GM12878 (cell line): ENCODE measurements around the gene SCN8A. TPM values are rescaled to one million over a fixed set of nuclear protein-coding genes. Genes with fewer than 3 reads are reported as not detected.

Experiments used
- ATAC-seq: fragments of 200-7000 bp; cut with Tn5 transposase; 3 replicates; pipeline ENCODE4 v1.9.1; 2020; ENCODE audit warnings: mild to moderate bottlenecking, moderate library complexity
- BruUV-seq: library from RNA; stranded (reverse); fragments of 400-500 nt; replicated peaks from 2 replicates; lab custom pipeline; 2021; lab: Mats Ljungman, UMichigan
- CTCF ChIA-PET: fragments of 300-600 bp; sonication (Branson Sonifier 250); formaldehyde crosslinking; extraction: SDS; loops from one replicate; lab custom pipeline; 2021; ENCODE audit warnings: inconsistent platforms; lab: Yijun Ruan, JAX
- POLR2A ChIA-PET: fragments of 350-600 bp; formaldehyde crosslinking; extraction: SDS; loops from one replicate; lab custom pipeline; 2021; ENCODE audit warnings: inconsistent platforms; lab: Charles Lee
- RAD21 ChIA-PET: fragments of 300-600 bp; sonication (Branson Sonifier 250); formaldehyde crosslinking; loops from one replicate; lab custom pipeline; 2023; ENCODE audit warnings: antibody characterized with exemption; ENCODE audit not compliant: unreplicated experiment; lab: Charles Lee
- SMC1A ChIA-PET: fragments of 300-600 bp; sonication (Branson Sonifier 250); formaldehyde crosslinking; loops from one replicate; lab custom pipeline; 2023; ENCODE audit not compliant: unreplicated experiment, uncharacterized antibody; lab: Charles Lee
- DNase-seq: peaks from one replicate; pipeline ENCODE4 v3.0.0-alpha.2; 2011; ENCODE audit warnings: low read depth, low spot score
- FAIRE-seq: peaks from 3 replicates; lab custom pipeline; 2011; peaks lifted over from hg19 to GRCh38; lab: Jason Lieb, UNC
- H2AFZ ChIP-seq: 2 replicates; pipeline ENCODE4 v1.6.0; 2011; ENCODE audit warnings: low read depth, low read length, control low read depth; ENCODE audit not compliant: control insufficient read depth
- H3K27ac ChIP-seq: 2 replicates; pipeline ENCODE4 v1.5.1; 2011; ENCODE audit warnings: control low read depth; ENCODE audit not compliant: control insufficient read depth, insufficient read depth
- H3K27me3 ChIP-seq, 2 experiments: replicated peaks in 1 of 2; 2 replicates each; pipeline versions ENCODE4 v1.6.0 to v1.6.1; 2011; ENCODE audit warnings: low read length in 1 of 2; ENCODE audit not compliant: control insufficient read depth in 2 of 2, insufficient read depth in 2 of 2
- H3K36me3 ChIP-seq, 2 experiments: 2 replicates each; pipeline ENCODE4 v1.5.1; 2011; ENCODE audit warnings: low read length in 1 of 2; ENCODE audit not compliant: control insufficient read depth in 2 of 2, insufficient read depth in 2 of 2
- H3K4me1 ChIP-seq: 2 replicates; pipeline ENCODE4 v1.6.1; 2011; ENCODE audit warnings: mild to moderate bottlenecking, low read length, moderate library complexity, mixed read lengths; ENCODE audit not compliant: control insufficient read depth, insufficient read depth
- H3K4me2 ChIP-seq: 2 replicates; pipeline ENCODE4 v1.6.0; 2011; ENCODE audit warnings: control low read depth; ENCODE audit not compliant: control insufficient read depth, insufficient read depth
- H3K4me3 ChIP-seq: fragments of 200-600 bp; sonication (generic); 2 replicates; pipeline ENCODE4 v1.5.1; 2016
- H3K79me2 ChIP-seq: 2 replicates; pipeline ENCODE4 v1.6.0; 2011; ENCODE audit warnings: low read length; ENCODE audit not compliant: control insufficient read depth, insufficient read depth
- H3K9ac ChIP-seq: 2 replicates; pipeline ENCODE4 v1.8.0; 2011; ENCODE audit warnings: low read length, control low read depth, mixed read lengths; ENCODE audit not compliant: control insufficient read depth, insufficient read depth
- H3K9me3 ChIP-seq: replicated peaks from 3 replicates; pipeline ENCODE4 v1.5.1; 2011; ENCODE audit warnings: mild to moderate bottlenecking, low read length; ENCODE audit not compliant: control insufficient read depth, insufficient read depth
- H4K20me1 ChIP-seq: 2 replicates; pipeline ENCODE4 v1.6.0; 2011; ENCODE audit not compliant: control insufficient read depth, insufficient read depth
- CBX3 ChIP-seq: fragments of 200-600 bp; sonication (generic); IDR thresholded peaks from 2 replicates; pipeline ENCODE4 v1.6.1; 2016; ENCODE audit warnings: low read depth, borderline replicate concordance
- IKZF1 ChIP-seq: fragments of 450-650 bp; conservative IDR thresholded peaks from 2 replicates; pipeline ENCODE4 v1.6.1; 2017; ENCODE audit warnings: antibody characterized with exemption, mild to moderate bottlenecking
- MTA2 ChIP-seq: fragments of 450-650 bp; IDR thresholded peaks from 2 replicates; pipeline ENCODE4 v1.6.1; 2016; ENCODE audit warnings: low read depth, mild to moderate bottlenecking, moderate library complexity
- NFIC ChIP-seq: IDR thresholded peaks from 2 replicates; pipeline ENCODE4 v1.6.1; 2012; ENCODE audit warnings: low read depth, mild to moderate bottlenecking, inconsistent platforms, low read length, moderate library complexity
- NFXL1 ChIP-seq: fragments of 450-650 bp; IDR thresholded peaks from 2 replicates; pipeline ENCODE4 v1.6.1; 2017; ENCODE audit warnings: antibody characterized with exemption, mild to moderate bottlenecking, borderline replicate concordance
- NFYA ChIP-seq: IDR thresholded peaks from 2 replicates; pipeline ENCODE4 v1.6.1; 2011; ENCODE audit warnings: low read depth, mild to moderate bottlenecking, low read length, improper control_type of control experiment, borderline replicate concordance
- PML ChIP-seq: IDR thresholded peaks from 2 replicates; pipeline ENCODE4 v1.6.1; 2012; ENCODE audit warnings: low read length, inconsistent platforms
- POLR2A ChIP-seq: IDR thresholded peaks from 2 replicates; pipeline ENCODE4 v1.6.1; 2011; ENCODE audit warnings: low read depth, mild to moderate bottlenecking, low read length
- SP1 ChIP-seq: IDR thresholded peaks from one replicate; pipeline ENCODE4 v1.6.1; 2011; ENCODE audit warnings: low read depth, low read length
- TCF7 ChIP-seq: IDR thresholded peaks from 2 replicates; pipeline ENCODE4 v1.6.1; 2014; ENCODE audit warnings: antibody characterized with exemption, borderline replicate concordance
- YBX1 ChIP-seq: fragments of 450-650 bp; IDR thresholded peaks from 2 replicates; pipeline ENCODE4 v1.6.1; 2016; ENCODE audit warnings: antibody characterized with exemption
- WGBS: methylation state at CpG from one replicate; pipeline ENCODE4 v1.1.6; 2016; ENCODE audit warnings: low lambda C conversion rate; ENCODE audit not compliant: insufficient replicate concordance, insufficient coverage; ENCODE audit errors: missing lambda C conversion rate; 5-methylcytosine and 5-hydroxymethylcytosine counted together
- in situ Hi-C: fragments of 300-500 bp; cut with MboI; formaldehyde crosslinking; loops from 9 replicates; pipeline ENCODE4 v1.14.3; 2018; ENCODE audit warnings: mixed read lengths
- intact Hi-C: fragments of 100-400 bp; cut with micrococcal nuclease; formaldehyde crosslinking; loops from one replicate; pipeline ENCODE4 v1.14.2; 2022; ENCODE audit not compliant: unreplicated experiment
- polyA plus RNA-seq, 11 experiments: library from polyadenylated mRNA; depleted of rRNA in 4 of 11; unstranded in 6 of 11; stranded (reverse) in 5 of 11; fragments of >200 nt; fragmentation: Nextera tagmentation in 4 of 11; fragmentation: Illumina TruSeq in 1 of 11; extraction: Ambion mirVana in 4 of 11; extraction: Trizol in 1 of 11; gene quantifications; 1 replicate in 1 of 11; 2 replicates in 10 of 11; pipeline versions ENCODE4 v1.2.1 to v1.2.3, GENCODE V29; 2011 to 2016; ENCODE audit warnings: inconsistent platforms in 2 of 11, missing spikeins in 2 of 11, low read depth in 1 of 11
- total RNA-seq, 4 experiments: library from RNA; depleted of rRNA in 3 of 4; stranded (reverse); fragments of >200 nt in 3 of 4; fragmentation: Illumina TruSeq in 1 of 4; extraction: Trizol in 1 of 4; gene quantifications; 2 replicates each; pipeline versions ENCODE4 v1.2.1 to v1.2.3, GENCODE V29; 2013 to 2021
- TF ChIP-seq, protein P1 (sequence below): fragments of 450-650 bp; IDR thresholded peaks from 2 replicates; pipeline ENCODE4 v1.6.1; 2017; ENCODE audit warnings: mild to moderate bottlenecking, moderate library complexity
- TF ChIP-seq, protein P2 (sequence below): fragments of 450-650 bp; formaldehyde crosslinking; IDR thresholded peaks from 2 replicates; pipeline ENCODE4 v1.4.0; 2020; ENCODE audit warnings: mild to moderate bottlenecking, moderate library complexity
- TF ChIP-seq, protein P3 (sequence below): IDR thresholded peaks from 2 replicates; pipeline ENCODE4 v1.6.1; 2011; ENCODE audit warnings: borderline replicate concordance, low read depth, mild to moderate bottlenecking, moderate library complexity, low read length; ENCODE audit not compliant: insufficient read depth, poor library complexity, severe bottlenecking

The SCN8A gene
- total and polyA plus RNA-seq, 10 of the 15 experiments (the other 5 are each of a cell fraction or from before 2014, with no cell fraction given): 0.02 to 0.23 (median 0.06) TPM; not detected in 2

DNA sequence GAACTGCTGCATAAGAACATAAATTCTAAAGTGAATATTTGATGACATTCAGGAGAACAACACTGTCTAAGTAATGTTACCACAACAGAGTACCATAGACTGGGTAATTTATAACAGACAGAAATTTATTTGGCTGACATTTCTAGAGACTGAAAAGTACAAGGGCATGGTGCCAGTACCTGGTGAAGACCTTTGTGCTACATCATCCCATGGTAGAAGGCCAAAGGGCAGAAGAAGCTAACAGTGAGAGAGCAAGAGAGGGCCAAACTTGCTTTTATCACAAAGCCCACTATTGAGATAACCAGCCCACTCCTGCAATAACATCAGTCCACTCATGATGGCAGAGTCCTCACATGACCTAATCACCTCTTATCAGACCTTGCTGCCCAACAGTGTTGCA is 168.7 kb downstream of the SCN8A start (continued):
- TF ChIP-seq, protein P1, sequence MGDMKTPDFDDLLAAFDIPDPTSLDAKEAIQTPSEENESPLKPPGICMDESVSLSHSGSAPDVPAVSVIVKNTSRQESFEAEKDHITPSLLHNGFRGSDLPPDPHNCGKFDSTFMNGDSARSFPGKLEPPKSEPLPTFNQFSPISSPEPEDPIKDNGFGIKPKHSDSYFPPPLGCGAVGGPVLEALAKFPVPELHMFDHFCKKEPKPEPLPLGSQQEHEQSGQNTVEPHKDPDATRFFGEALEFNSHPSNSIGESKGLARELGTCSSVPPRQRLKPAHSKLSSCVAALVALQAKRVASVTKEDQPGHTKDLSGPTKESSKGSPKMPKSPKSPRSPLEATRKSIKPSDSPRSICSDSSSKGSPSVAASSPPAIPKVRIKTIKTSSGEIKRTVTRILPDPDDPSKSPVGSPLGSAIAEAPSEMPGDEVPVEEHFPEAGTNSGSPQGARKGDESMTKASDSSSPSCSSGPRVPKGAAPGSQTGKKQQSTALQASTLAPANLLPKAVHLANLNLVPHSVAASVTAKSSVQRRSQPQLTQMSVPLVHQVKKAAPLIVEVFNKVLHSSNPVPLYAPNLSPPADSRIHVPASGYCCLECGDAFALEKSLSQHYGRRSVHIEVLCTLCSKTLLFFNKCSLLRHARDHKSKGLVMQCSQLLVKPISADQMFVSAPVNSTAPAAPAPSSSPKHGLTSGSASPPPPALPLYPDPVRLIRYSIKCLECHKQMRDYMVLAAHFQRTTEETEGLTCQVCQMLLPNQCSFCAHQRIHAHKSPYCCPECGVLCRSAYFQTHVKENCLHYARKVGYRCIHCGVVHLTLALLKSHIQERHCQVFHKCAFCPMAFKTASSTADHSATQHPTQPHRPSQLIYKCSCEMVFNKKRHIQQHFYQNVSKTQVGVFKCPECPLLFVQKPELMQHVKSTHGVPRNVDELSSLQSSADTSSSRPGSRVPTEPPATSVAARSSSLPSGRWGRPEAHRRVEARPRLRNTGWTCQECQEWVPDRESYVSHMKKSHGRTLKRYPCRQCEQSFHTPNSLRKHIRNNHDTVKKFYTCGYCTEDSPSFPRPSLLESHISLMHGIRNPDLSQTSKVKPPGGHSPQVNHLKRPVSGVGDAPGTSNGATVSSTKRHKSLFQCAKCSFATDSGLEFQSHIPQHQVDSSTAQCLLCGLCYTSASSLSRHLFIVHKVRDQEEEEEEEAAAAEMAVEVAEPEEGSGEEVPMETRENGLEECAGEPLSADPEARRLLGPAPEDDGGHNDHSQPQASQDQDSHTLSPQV: no peak
- TF ChIP-seq POLR2A (no peak), NFIC (no peak), MTA2 (no peak)

DNA sequence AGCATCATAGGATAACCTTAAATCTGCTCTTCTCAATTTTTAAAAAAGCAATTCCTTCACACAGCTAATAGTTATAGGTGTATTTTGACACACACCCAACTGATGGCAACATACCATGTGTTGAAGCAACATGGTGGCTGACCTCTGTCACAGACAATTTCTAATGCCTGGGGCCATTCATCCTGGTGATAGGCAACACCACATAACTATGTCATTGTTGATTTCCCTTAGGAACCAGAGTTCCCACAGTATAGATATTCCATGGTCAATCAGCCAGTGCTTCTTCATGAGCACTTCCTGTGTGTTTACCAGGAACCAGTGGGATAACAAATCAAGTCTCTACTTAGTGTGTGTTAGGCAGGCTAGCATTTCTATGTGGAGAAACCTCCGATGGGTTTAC is 169.2 kb downstream of the SCN8A start:
- Histone ChIP-seq H3K27ac (no peak overlapping the region), H3K4me3 (no peak overlapping the region), H3K27me3 (no peaks in the 10 kb centered on the region; a peak in 1 of 4 replicates), H3K36me3 (no peaks in the 10 kb centered on the region), H3K4me2 (no peak overlapping the region), H4K20me1 (no peaks in the 10 kb centered on the region), H3K9ac (no peak overlapping the region), H3K4me1 (no peaks in the 10 kb centered on the region), H3K9me3 (no peaks in the 10 kb centered on the region), H3K79me2 (no peaks in the 10 kb centered on the region), H2AFZ (no peak overlapping the region)
- POLR2A ChIA-PET: no interaction called here
- no peak for TF ChIP-seq TCF7
- no peak for TF ChIP-seq SP1
- TF ChIP-seq NFXL1: no peak
- TF ChIP-seq, protein P2, sequence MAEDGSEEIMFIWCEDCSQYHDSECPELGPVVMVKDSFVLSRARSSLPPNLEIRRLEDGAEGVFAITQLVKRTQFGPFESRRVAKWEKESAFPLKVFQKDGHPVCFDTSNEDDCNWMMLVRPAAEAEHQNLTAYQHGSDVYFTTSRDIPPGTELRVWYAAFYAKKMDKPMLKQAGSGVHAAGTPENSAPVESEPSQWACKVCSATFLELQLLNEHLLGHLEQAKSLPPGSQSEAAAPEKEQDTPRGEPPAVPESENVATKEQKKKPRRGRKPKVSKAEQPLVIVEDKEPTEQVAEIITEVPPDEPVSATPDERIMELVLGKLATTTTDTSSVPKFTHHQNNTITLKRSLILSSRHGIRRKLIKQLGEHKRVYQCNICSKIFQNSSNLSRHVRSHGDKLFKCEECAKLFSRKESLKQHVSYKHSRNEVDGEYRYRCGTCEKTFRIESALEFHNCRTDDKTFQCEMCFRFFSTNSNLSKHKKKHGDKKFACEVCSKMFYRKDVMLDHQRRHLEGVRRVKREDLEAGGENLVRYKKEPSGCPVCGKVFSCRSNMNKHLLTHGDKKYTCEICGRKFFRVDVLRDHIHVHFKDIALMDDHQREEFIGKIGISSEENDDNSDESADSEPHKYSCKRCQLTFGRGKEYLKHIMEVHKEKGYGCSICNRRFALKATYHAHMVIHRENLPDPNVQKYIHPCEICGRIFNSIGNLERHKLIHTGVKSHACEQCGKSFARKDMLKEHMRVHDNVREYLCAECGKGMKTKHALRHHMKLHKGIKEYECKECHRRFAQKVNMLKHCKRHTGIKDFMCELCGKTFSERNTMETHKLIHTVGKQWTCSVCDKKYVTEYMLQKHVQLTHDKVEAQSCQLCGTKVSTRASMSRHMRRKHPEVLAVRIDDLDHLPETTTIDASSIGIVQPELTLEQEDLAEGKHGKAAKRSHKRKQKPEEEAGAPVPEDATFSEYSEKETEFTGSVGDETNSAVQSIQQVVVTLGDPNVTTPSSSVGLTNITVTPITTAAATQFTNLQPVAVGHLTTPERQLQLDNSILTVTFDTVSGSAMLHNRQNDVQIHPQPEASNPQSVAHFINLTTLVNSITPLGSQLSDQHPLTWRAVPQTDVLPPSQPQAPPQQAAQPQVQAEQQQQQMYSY (CRISPR knock-in tag): no peak
- TF ChIP-seq NFYA: no peak
- TF ChIP-seq, protein P3, sequence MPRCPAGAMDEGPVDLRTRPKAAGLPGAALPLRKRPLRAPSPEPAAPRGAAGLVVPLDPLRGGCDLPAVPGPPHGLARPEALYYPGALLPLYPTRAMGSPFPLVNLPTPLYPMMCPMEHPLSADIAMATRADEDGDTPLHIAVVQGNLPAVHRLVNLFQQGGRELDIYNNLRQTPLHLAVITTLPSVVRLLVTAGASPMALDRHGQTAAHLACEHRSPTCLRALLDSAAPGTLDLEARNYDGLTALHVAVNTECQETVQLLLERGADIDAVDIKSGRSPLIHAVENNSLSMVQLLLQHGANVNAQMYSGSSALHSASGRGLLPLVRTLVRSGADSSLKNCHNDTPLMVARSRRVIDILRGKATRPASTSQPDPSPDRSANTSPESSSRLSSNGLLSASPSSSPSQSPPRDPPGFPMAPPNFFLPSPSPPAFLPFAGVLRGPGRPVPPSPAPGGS: no peak
- no peak for TF ChIP-seq PML
- no peak for TF ChIP-seq CBX3
- no peak for TF ChIP-seq IKZF1
- no peak for TF ChIP-seq YBX1
- ATAC-seq (no peak), FAIRE-seq (no peak), DNase-seq (no peak)
- intact Hi-C loops (no loop called here), in situ Hi-C loops (no loop called here)
- 88% methylated on average over 1 of the region's 1 CpG for WGBS
- SMC1A ChIA-PET: no interaction called here
- CTCF ChIA-PET: no interaction called here
- BruUV-seq: no TSS peak
- RAD21 ChIA-PET: no interaction called here
